HG03457 (cell line): ENCODE results near the gene PSTPIP2.

Source experiments
- ATAC-seq: cut with Tn5 transposase; IDR thresholded peaks from one replicate; pipeline ENCODE4 v1.9.1; 2021; ENCODE audit warnings: moderate number of reproducible peaks; ENCODE audit not compliant: unreplicated experiment

Gene PSTPIP2

GRCh38 chr18:46037512-46038305 is 34.4 kb downstream of the PSTPIP2 start:
- no peak for ATAC-seq

- ATAC-seq: no peak
Measured at GRCh38 chr18:46035696-46036680, 36.1 kb downstream of the PSTPIP2 start.

GRCh38 chr18:46034230-46034629 is 37.8 kb downstream of the PSTPIP2 start:
- ATAC-seq: no peak

- no peak for ATAC-seq
Measured at GRCh38 chr18:46031741-46032140, 40.3 kb downstream of the PSTPIP2 start.

GRCh38 chr18:46028536-46028891 is 43.5 kb downstream of the PSTPIP2 start:
- no peak for ATAC-seq

GRCh38 chr18:46019936-46020335 is 52.1 kb downstream of the PSTPIP2 start:
- no peak for ATAC-seq

- peak; percentile 66 for ATAC-seq
Measured at GRCh38 chr18:46013484-46014189, 58.4 kb downstream of the PSTPIP2 start.

GRCh38 chr18:46010676-46011075 is 61.4 kb downstream of the PSTPIP2 start:
- ATAC-seq: no peak

- ATAC-seq: no peak
Measured at GRCh38 chr18:46010050-46010449, 62.0 kb downstream of the PSTPIP2 start.

- ATAC-seq: no peak
Measured at GRCh38 chr18:46009125-46009840, 62.8 kb downstream of the PSTPIP2 start.

GRCh38 chr18:46008531-46008930 is 63.5 kb downstream of the PSTPIP2 start:
- no peak for ATAC-seq

GRCh38 chr18:46007165-46007564 is 64.9 kb downstream of the PSTPIP2 start:
- no peak for ATAC-seq

- ATAC-seq: no peak
Measured at GRCh38 chr18:46002934-46003333, 69.1 kb downstream of the PSTPIP2 start.

- no peak for ATAC-seq
Measured at GRCh38 chr18:46001892-46002291, 70.2 kb downstream of the PSTPIP2 start.

- ATAC-seq: no peak
Measured at GRCh38 chr18:46001074-46001473, 71.0 kb downstream of the PSTPIP2 start.

GRCh38 chr18:45999536-45999935 is 72.5 kb downstream of the PSTPIP2 start:
- ATAC-seq: no peak

- no peak for ATAC-seq
Measured at GRCh38 chr18:45998244-45998643, 73.8 kb downstream of the PSTPIP2 start.

- no peak for ATAC-seq
Measured at GRCh38 chr18:45997700-45998151, 74.3 kb downstream of the PSTPIP2 start.

GRCh38 chr18:45995461-45995860 is 76.6 kb downstream of the PSTPIP2 start:
- ATAC-seq: no peak

GRCh38 chr18:45993438-45993837 is 78.6 kb downstream of the PSTPIP2 start:
- ATAC-seq: no peak
